Measurements from ENCODE around the gene CCDC85C. TPM values are rescaled to one million over a fixed set of nuclear protein-coding genes. Genes with fewer than 3 reads are reported as not detected.

CCDC85C gene
- total and polyA plus RNA-seq, 8 donors: 10.5 to 28.6 (median 15.9) TPM

DNA sequence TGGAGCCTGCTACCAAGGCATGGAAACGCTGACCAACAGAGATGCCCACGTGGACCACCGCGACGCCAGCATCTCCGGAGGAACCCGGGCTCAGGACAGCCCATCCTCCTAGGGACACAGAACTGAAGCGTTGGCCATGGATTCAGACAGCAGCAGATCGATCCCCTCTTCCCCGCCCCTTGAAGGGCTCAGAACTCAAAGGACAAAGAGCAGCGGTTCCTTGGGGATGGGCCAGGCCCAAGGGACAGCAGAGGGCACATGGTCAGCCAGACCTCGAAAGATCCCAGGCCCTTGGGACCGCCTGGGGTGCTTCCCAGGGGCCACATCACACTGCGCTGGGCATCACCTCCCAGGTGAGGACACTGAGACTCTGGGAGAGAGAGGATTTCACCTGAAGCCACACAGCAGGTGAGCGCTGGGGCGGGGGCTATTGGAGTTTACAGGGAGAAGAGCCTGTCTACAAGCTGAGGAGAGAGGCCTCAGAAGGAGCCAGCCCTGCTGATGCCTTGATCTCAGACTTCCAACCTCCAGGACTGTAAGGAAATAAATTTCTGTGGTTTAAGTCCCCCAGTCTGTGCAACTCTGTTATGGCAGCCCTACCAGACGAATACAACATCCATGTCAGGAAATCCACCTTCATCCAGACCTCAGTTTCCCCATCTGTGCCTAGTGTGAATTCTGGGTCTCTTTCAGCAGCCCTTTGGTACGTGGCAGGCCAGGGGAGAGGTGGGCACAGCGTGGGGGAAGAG lies 73.4 kb downstream of the CCDC85C start:
- Histone ChIP-seq H3K27ac (peak overlapping the region in 2 of 5 donors; percentile 45 to 60), H3K4me1 (peaks cover 9 to 63% (median 30%) of the 10 kb centered on the region in 4 donors), H3K9me3 (no peaks in the 10 kb centered on the region), H3K36me3 (peaks cover 0 to 5% (median 0%) of the 10 kb centered on the region in 4 donors), H3K27me3 (no peaks in the 10 kb centered on the region), H3K4me3 (no peak overlapping the region)
- TF ChIP-seq POLR2A (IDR thresholded peaks at IDR 0.05) (no peak), POLR2AphosphoS5 (IDR thresholded peaks at IDR 0.05) (no peak), EP300 (IDR thresholded peaks at IDR 0.05) (no peak)
- TF ChIP-seq, protein P1, sequence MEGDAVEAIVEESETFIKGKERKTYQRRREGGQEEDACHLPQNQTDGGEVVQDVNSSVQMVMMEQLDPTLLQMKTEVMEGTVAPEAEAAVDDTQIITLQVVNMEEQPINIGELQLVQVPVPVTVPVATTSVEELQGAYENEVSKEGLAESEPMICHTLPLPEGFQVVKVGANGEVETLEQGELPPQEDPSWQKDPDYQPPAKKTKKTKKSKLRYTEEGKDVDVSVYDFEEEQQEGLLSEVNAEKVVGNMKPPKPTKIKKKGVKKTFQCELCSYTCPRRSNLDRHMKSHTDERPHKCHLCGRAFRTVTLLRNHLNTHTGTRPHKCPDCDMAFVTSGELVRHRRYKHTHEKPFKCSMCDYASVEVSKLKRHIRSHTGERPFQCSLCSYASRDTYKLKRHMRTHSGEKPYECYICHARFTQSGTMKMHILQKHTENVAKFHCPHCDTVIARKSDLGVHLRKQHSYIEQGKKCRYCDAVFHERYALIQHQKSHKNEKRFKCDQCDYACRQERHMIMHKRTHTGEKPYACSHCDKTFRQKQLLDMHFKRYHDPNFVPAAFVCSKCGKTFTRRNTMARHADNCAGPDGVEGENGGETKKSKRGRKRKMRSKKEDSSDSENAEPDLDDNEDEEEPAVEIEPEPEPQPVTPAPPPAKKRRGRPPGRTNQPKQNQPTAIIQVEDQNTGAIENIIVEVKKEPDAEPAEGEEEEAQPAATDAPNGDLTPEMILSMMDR (IDR thresholded peaks at IDR 0.05): no peak
- DNase-seq: no peak
- WGBS, 5 donors: 86 to 93% (median 88%) methylated on average over 10 to 19 of the region's 19 CpGs
- intact Hi-C loops (cut with DNase I; ENCODE audit: low total_unique reads): no loop called here

DNA sequence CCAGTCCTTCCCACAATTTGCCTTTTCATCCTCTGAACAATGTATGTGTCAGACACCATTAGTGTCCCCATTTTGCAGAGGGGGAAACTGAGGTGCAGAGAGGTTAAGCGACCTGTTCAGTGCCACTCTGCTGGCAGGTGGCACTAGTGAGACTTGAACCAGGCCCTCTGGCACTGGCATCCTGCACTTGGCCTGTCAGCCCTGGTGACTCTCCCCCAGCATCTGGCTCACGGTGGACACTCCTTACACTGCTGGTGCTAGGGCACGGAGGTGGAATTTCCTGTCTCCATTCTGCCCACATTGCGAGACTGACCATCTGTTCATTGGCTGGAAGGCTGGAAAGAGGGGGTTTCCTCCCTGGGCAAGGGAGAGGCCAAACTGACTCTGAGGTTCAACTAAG lies 74.1 kb downstream of the CCDC85C start:
- Histone ChIP-seq H3K4me1 (peaks cover 16 to 63% (median 33%) of the 10 kb centered on the region in 4 donors), H3K9me3 (no peaks in the 10 kb centered on the region), H3K27ac (no peak overlapping the region), H3K36me3 (no peaks in the 10 kb centered on the region), H3K4me3 (no peak overlapping the region), H3K27me3 (no peaks in the 10 kb centered on the region)
- intact Hi-C loops (cut with DNase I; ENCODE audit: low total_unique reads): no loop called here
- no peak for TF ChIP-seq POLR2A (IDR thresholded peaks at IDR 0.05)
- no peak for TF ChIP-seq POLR2AphosphoS5 (IDR thresholded peaks at IDR 0.05)
- TF ChIP-seq, protein P1 (IDR thresholded peaks at IDR 0.05): no peak
- TF ChIP-seq EP300 (IDR thresholded peaks at IDR 0.05): no peak
- WGBS, 5 donors: 78 to 91% (median 86%) methylated on average over 4 of the region's 4 CpGs
- no peak for DNase-seq

DNA sequence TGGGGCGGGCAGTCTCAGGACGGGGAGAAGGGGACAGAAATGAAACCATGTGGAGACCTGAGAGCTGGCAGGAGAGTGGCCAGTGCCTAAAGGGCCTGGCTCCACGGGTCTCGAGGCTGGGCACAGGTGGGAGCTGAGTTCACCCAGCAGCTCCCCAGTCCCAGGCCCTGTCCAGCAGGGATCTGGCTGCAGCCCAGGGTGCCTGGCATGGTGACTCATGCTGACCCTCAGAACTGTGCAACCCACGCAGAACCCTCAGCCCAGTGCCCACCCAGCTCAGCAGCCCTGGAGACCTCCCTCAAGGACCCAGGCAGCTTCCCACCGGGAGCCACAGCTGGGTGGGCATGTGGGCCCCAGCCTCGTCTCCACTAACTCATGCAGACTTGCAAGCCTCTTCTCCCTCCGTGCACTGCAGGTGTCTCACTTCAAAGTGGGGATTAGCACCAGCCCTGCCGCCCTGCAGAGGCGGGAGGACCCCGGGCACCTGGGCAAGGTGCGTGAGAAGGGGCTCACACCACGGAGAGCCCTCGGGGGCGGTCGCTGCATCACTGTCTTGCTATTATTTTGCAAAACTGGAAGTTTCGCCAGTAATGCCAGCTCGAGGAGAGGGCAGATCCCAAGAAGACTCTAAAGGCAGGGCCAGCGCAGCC lies 76.5 kb downstream of the CCDC85C start:
- WGBS, 5 donors: 79 to 85% (median 84%) methylated on average over 16 to 19 of the region's 19 CpGs
- intact Hi-C loops (cut with DNase I; ENCODE audit: low total_unique reads): no loop called here
- Histone ChIP-seq H3K27ac (peak overlapping the region in 1 of 5 donors; percentile 24), H3K9me3 (no peaks in the 10 kb centered on the region), H3K27me3 (no peaks in the 10 kb centered on the region), H3K4me1 (peaks cover 36 to 78% (median 52%) of the 10 kb centered on the region in 4 donors), H3K36me3 (no peaks in the 10 kb centered on the region), H3K4me3 (no peak overlapping the region)
- TF ChIP-seq POLR2A (IDR thresholded peaks at IDR 0.05) (no peak), EP300 (IDR thresholded peaks at IDR 0.05) (no peak), POLR2AphosphoS5 (IDR thresholded peaks at IDR 0.05) (no peak)
- TF ChIP-seq, protein P1 (IDR thresholded peaks at IDR 0.05): no peak
- no peak for DNase-seq

DNA sequence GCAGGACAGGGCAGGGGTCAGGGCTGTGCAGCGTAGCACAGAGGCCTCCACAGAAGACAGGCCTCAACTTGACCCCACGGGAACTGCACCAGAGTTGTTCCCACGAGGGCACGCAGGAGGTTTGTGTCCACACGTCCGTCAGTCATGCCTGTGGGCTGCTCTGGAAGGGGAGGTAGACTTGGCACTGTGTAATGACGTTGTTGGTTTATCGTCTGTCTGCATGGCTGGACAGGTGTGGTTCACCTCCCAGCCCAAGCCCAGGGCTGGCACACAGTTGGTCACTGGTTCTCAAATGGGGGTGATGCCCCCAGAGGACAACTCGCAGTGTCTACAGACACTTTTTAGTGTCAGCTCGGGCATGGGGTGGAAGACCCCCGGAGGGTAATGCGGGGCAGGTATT lies 77.0 kb downstream of the CCDC85C start:
- intact Hi-C loops (cut with DNase I; ENCODE audit: low total_unique reads): no loop called here
- no peak for TF ChIP-seq EP300 (IDR thresholded peaks at IDR 0.05)
- TF ChIP-seq POLR2AphosphoS5 (IDR thresholded peaks at IDR 0.05): no peak
- TF ChIP-seq, protein P1 (IDR thresholded peaks at IDR 0.05): no peak
- no peak for TF ChIP-seq POLR2A (IDR thresholded peaks at IDR 0.05)

More for the DNA sequence above, 77.0 kb downstream of the CCDC85C start:
- no peak overlapping the region for H3K4me3 ChIP-seq
- peaks cover 41 to 81% (median 58%) of the 10 kb centered on the region in 4 donors for H3K4me1 ChIP-seq
- H3K36me3 ChIP-seq: no peaks in the 10 kb centered on the region
- H3K9me3 ChIP-seq: no peaks in the 10 kb centered on the region
- peak overlapping the region in 1 of 5 donors; percentile 24 for H3K27ac ChIP-seq
- H3K27me3 ChIP-seq: no peaks in the 10 kb centered on the region
- DNase-seq: no peak
- WGBS, 5 donors: 72 to 87% (median 80%) methylated on average over 5 to 12 of the region's 12 CpGs
